CD4-positive, alpha-beta T cell treated with Interleukin-17A for 4 hours (primary cell): Measurements from ENCODE around the gene GRM5.
"Not testable (repeated sequence)": the region's sequence is repeated elsewhere in the genome, so short reads cannot be mapped to it uniquely, and the experiment has no call there.

ENCODE experiments used
- DNase-seq: peaks from one replicate; pipeline ENCODE4 v3.0.0-alpha.2; 2020; ENCODE audit warnings: mixed read lengths

The GRM5 gene

DNA sequence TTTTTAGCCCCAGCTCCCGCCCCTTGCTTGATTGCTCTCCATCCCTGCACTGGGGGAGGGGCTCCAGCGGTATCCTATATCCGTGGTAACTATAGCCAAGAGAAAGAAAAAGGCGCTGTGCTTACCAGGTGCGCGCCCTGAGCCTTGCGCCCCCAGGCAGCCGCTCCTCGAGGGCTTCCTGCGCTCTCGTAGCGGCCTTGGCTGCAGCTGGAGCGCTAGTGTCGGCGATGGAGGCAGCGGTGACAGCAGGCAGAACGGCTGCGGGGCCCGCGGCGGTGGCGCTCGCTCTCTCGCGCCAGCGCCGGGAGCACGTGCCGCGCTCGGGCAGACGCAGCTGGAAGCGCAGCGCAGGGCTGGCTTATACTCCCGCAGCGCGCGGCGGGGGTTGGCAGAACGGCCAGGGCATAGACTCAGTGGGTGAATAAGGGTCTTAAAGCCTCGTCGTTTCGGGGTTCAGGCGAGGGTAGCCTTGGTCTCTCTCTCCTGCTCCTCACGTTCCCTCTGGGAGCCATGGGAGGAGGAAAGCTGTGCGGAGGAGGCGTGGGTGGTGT, at the start of gene GRM5:
GRM5 (minus strand) TSS at position 332 of the 551 bp plus-strand sequence. CDS start 18,110 bp downstream, outside the sequence.
- not testable (repeated sequence) for DNase-seq

DNA sequence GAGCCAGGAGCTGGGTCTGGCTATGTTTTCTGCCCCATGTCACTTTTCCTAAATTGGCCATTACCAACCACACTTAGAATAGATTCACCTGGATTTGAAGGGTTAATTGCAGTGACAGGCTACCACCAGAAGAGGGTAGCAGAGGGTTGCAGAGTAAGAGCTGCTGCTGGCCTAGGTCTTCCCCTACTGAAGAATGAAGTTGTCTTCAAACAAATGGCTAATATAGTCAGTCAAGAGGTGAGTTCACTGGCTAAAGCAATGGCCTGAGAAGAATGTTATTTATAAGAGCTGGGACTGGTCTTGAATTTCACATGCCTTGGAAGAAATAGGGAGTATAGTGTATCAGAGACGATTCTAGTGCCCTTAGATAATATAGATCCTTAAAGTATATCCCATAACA, 32.2 kb upstream of the GRM5 start:
- not testable (repeated sequence) for DNase-seq

DNA sequence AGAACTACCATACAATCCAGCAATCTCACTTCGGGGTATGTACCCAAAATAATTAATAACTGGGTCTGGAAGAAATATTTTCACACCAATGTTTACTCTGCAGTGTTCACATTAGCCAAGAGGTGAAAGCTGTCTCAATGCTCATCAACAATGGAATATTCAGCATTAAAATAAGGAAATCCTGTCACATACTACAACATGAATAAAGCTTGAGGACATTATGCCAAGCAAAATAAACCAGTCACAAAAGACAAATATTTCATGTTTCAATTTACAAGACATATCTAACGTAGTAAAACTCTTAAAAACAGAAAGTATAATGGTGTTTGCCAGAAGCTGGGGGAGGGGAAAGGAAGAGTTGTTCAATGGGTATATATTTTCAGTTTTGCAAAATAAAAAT, 28.0 kb upstream of the GRM5 start:
- not testable (repeated sequence) for DNase-seq

DNA sequence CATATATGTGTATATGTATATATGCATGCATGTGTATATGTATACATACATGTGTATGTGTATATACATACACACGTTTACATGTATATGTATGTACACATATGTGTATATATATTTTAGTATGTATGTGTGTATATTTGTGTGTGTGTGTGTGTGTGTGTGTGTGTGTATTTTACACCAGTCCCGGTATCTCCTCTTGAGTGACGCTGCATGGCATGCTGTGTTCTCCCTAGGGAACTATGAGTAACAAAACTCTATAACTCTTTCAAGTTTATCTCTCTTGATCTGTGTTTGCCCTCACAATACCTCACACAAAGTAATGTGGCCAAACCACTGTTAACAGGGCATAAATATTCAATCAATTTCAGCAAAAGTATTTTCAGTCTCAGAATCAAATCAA, 19.2 kb upstream of the GRM5 start:
- not testable (repeated sequence) for DNase-seq

DNA sequence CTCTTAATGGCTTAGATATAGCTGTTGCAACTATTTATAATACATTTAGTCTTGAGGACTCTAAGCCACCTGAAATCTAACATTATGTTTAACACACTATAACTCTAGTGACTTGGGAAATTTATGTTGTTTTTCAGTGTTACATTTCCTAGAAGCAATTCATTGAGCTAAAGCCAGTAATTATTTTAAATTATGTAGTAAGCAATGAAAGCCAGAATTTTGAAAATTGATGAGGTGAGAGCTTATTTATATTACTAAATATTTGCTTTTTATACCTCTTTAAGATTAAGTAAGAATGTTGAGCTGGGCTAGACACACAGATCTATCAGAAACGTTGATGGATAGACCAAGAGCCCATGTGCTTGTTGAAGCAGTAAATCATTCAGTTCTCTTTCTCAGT, 5.1 kb upstream of the GRM5 start:
- DNase-seq = not testable (repeated sequence)

DNA sequence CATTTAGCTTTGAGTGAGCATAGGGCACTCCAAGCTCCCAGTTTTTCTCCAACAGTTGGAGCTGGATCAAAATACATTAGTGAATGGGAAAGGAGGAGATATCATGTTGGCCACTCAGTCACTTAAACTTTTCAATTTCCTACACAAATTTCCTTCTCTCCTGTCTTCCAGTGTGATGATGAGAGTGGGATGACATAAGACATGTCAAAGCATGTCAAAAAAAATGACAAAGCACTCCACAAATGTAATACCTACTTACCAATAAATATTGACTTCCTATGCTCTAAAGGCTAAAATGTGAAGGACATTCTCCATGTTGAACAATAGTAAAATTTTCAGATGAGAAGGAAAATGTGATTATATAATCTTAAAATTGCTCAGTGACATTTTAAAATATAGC, 1.5 kb upstream of the GRM5 start:
- no peak for DNase-seq

DNA sequence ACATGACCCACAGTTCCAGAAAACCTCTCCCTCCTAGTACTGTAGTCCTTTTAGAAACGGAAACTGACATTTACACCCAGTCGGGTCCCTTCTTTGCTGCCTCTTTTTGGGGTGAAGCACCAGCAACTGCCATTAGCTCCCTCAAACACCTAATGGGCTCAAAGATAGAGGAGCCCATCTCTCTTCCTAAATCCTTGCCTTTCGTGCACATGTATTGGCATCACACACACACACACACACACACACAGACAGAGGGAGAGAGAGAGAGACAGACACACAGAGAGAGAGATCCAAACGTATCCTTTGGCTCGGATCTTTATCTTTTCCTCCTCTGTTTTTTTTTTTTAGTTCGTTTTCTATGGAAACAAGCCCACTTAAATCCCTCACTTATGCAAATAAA, 716 bp downstream of the GRM5 start:
- DNase-seq = no peak

DNA sequence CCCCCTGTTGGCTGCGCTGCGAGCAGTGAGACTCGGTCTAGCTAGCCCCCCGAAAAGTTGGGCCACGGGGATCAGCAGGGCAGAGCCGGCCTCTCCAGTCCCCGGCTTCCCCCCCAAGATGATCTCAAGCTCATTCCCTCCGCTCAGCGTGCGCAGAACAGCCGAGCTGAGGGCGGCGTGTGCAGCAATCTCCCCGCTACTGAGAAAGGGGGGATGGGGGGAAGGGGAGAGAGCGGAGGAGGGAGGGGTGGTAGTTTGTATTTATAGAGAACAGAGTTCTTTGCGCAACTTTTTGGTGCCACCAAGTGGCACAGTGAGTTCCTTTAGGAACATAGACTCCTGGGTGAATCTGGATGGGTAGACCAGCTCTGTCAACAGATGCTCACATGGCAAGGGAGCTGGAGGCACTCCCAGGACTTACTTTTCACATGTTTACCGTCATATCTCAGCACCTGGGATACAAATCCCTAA, 2.3 kb downstream of the GRM5 start:
- not testable (repeated sequence) for DNase-seq

DNA sequence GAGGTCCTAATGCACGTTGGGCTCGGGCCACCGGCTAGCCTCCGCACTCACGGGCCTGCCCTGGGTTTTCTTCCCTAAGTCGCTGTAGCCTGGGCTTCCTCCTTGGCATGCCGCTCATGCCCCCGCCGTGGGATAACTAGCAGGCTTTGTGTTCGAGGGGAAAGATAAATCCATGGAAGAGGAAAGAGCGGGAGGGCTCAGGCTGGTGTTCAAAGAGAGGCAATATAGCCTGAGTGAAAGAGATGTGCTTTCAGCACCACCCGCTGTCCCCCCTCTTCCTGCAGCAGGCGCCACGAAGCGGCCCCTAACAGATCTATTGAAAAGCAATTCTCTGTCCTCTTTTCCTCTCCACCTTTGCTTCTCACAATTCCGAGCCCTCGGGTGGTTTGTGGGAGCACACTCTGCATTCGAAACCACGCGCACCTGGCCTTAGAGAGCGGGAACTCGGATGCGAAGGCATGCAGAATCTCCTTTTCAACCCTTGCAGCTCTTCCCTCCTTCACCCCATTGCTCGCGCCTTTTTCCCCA, 2.9 kb downstream of the GRM5 start:
- not testable (repeated sequence) for DNase-seq

DNA sequence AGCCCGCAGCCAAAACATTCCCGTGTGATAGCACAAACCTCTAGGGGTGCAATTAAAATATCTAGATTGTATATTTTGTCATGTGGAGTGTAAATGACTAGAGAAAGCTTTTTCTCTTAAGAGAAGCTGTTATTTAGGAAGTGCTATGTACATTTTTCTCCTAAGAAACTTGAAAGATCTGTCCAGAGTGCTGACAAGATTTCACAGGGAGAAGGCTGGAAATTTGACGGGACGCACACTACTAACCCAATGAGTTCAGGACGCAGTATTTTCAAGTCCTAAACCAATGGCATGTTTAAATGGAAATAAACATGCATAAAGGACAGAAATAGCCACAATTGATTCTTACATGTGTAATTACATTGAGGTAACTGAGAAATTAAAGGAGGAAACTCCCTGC, 3.9 kb downstream of the GRM5 start:
- not testable (repeated sequence) for DNase-seq

DNA sequence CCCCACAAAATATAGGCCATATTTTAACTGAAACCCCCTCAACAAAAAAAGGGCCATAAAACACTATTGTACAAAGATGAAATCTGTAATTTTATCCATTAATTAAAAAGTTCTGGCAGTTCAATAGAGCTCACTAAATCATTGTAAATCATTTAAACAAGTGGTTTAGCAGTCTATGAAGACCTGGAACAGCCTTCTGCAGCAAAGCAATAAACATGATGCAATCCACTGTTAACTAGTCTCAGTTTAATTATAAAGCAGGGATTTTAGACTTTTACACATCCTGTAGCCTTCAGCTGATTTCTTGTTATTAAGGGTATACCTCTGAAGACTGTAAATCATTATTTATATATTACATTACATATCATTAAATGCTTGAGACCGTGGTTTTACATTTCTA, 8.4 kb downstream of the GRM5 start:
- DNase-seq = not testable (repeated sequence)

DNA sequence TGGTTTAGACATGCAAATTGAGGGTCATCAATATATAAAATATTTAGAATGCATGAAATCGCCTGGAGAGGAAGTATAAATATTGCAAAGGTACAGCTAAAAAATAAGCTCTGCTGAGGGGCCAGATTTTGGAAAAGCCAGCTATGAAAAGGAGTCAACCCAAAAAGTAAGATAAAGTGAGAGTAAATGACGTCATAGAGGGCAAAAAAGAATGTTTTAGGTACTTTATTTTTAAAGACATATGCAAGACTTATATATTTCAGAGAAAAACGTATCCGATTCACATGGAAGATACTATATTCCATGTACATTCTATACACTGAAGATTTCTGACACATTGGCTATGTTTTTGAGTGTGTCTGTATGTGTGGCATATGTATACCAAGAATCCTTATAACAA, 13.6 kb downstream of the GRM5 start:
- no peak for DNase-seq

DNA sequence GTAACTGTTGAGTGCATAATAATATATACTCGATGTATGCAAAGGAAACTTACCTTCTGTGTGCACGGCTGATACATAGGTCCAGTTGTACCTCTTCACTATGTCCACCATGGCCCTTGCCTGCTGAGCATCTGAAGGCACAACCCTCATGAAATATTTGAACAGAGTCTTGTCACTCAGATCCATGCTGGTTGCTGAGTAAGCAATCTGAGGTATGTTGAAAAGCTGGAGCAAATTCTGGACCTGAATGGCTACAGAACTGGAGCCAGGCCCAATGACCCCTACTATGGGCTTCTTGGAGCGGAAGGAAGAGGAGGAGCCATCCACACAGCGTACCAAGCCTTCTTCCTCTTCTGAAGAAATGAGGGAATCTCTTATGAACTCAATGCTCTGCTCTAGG, 18.6 kb downstream of the GRM5 start:
- not testable (repeated sequence) for DNase-seq

DNA sequence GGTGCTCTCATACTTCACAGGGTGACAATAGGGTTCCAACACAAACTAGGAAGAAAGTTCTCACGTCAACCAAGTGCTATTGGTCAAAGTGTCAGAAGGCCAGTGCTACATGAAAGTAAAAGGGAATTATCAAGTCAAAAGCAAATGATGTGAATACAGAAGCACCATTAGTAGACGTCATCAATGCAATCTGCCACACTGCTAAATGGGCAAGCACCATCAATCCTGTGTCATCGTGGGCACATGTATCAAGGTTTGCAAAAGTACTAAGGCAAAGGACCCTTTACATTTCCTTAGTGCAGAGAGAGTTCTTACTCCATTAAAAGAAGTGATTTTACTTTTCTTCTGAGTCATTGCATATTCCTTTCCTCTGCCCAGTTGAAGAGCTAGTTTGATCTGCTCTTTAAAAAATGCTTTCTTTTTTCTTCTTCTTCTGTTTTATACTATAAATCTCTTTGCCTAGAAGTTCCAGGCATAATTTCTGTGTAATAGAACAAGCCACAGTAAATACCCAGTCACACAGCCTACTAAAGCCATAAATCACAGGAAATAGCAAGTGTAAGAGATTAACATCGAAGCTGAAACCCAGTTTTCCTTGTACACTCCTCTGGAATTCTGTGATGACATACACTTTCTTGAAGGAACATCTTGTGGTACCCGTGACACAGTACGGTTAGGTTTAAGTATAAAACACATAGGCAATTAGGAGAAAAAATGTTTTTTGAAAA, 21.8 kb downstream of the GRM5 start:
- not testable (repeated sequence) for DNase-seq

DNA sequence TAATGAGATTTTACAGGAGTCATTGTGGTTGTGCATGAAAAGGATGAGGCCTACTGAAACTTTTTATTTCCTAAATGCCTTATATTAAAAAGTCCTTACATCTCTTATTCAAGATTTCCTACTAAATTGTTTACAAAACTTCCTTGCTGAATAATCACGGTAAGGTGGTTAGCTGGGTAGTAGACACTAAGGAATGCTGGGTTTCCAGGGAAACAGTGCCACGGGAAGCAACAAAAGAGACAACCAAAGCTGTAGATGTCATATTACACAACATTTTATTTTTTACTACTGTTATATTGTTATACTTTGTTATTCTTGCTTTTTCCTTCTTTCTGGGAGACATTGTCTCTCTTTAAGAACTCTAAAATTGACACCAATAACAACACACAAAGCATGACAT, 36.1 kb downstream of the GRM5 start:
- DNase-seq = not testable (repeated sequence)

DNA sequence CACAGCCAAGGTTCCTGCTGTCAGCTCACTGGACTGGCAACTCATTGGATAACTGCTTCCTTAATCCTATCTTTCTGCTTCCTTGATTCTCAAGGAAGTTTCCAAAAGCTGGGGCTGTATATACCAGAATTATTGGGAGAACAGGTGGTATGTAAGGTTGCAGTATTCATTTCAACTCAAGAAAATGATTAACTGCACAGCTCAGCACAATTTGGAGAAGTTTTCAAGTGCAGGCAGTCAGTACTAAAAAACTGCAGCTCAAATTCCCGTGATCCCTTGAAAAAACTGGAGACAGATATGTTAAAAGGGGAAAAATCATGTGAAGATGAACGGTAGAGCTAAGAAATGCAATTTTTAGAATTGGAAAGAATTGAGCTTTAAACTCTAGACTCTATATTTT, 44.4 kb downstream of the GRM5 start:
- DNase-seq = no peak

DNA sequence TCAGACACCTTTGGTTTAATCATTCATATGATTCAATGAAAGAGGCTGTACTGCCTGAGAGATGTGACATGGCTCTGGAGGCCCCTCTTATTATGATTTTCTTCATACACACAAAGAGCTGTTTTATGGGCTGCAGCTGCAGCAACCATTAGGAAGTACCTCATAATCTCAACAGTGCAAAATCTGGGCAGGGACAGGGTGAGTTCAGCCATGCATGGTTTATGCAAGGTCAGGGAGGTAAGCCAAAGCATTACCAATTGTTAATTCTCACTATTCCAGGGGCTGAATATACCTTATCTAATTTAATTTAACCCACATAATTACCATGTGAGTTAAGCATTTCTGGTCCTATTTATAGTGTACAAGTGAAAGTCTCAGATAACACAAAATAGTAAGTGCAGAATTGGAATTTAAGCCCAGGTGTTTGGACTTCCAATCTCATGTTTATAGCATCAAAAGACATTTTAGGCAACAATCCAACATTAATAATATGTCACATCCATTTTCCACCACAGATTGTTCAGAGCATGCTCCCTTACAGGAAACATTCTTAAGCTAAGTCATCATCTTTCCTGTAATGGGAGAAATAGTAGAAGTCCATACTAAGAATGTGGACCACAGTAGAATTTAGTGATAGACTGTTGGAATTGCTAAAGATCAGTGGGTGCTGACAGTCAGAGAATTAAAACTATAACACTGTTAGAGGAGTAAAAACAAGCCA, 45.8 kb downstream of the GRM5 start:
- DNase-seq = not testable (repeated sequence)

DNA sequence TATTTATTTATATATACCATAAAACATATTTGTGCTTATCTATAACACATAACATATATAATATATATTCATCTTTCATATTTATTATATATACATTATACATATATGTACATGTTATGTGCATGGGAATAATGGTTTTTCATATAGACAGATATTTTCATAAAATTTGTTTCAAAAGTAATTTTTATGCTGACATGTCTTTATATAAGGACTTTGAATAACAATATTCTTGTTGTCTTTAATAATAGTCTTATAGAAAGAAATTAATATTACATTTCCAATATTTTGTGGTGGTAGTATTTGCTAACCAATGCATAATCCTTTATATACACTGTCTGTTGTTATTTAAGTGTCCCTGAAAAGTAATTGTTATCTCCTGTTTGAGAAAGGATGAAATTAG, 49.6 kb downstream of the GRM5 start:
- DNase-seq = no peak

DNA sequence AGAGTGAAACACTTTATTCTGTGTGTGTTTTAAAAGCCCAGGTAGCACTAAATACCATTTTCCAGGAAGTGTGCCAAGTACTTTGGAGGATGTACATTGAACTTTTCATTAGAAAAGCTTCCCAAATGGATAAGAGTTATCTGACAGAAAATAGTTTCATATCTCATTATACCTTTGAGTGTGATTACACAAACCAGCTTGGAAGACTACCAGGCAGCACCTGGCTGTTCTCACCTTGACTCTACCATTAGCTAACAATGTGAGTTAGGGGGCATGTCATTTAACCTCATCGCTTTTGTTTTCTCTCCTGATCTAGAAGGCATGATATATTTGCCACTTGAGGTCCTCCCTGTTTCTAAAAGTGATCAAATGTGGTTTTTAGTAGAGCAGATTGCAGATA, 50.2 kb downstream of the GRM5 start:
- DNase-seq = no peak

DNA sequence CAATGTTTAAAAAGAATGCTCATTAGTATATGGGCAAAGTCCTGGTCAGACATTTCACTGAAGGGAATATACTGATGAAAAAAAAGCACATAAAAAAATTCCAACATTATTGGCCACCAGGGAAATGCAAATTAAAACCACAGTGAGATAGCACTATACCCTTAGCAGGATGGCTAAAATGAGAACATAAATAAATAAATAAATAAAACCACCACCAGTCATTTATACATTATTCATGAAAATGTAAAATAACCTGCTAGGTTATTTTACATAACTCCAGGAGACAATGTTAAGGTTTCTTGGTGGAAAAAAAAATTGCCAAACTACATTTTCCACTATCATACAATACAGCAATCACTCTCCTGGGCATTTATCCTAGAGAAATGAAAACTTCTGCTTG, 64.9 kb downstream of the GRM5 start:
- DNase-seq = not testable (repeated sequence)

DNA sequence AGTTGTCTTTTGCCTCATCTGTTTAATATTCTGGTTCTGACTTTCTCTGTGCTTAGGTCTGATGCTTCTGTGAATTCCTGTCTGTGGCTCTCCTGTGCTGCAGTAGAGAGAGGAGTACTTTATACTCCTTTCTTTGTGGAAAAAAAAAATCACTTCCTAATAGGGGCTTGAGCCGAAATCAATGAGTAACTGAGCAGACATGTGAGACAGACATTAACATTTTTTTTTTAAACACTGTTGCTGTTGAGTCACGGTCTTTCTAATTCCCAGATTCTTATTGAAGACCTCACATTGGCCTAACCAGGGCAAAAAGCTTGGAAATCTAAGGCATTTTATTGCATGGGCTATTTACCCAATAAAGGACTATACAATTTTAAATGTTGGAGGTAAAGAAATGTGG, 86.1 kb downstream of the GRM5 start:
- no peak for DNase-seq

DNA sequence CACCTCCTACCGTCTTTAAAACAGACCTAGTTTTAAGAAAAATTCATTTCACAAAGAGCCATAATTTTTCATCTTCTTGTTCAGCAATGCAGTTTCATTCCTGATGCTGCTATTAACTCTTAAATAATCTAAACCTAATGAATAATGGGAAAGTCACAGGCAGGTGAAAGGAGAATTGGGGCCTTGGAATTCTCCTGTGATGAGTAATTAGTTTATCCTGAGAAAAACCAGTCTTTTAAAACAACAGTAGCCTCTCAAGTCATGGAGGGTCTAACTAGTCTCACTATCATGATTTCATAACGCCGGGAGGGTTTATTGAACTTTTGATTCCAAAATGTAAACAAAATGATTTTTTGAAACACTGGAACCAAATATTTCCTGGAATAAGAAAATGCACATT, 86.8 kb downstream of the GRM5 start:
- not testable (repeated sequence) for DNase-seq

DNA sequence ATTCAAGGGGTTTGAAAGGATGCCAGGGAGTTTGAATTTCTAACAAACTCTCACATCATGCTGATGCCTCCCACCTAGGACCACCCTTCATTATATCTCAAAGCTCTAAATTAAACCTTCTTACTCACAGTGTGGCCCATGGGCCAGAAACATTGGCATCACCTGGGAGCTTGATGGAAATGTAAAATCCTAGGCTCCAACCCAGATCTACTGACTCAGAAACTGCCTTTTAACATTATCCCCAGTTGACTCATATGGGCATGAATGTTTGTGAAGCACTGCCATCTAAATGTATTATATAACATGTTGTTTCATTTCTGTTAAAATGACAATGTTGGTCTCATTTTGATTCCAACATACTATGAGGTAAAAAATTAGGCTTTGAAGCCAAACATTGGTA, 90.3 kb downstream of the GRM5 start:
- DNase-seq = not testable (repeated sequence)

DNA sequence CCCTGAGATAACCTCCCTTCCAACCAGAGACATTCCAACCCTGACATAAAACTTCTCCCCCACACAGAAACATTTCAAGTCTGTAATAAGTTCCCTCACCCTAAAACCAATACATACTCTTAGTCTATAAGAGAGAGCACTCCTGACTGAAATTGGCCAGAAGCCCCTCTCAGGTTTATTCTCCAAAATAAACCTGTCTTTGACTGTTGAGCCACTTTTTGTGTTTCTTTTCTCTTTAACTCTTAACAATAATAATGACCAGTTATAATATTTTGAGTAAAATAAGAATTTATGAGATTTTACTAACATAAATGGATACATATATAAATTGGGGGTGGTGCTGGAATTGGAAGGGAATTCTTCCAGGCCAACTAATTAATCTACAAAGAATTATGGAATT, 93.6 kb downstream of the GRM5 start:
- no peak for DNase-seq
